Right kidney (tissue), 1 donor: ENCODE measurements around the gene MYBBP1A.

ENCODE experiments used
- DNase-seq: peaks from one replicate; pipeline ENCODE4 v3.0.0-alpha.2; 2016

MYBBP1A gene

DNA sequence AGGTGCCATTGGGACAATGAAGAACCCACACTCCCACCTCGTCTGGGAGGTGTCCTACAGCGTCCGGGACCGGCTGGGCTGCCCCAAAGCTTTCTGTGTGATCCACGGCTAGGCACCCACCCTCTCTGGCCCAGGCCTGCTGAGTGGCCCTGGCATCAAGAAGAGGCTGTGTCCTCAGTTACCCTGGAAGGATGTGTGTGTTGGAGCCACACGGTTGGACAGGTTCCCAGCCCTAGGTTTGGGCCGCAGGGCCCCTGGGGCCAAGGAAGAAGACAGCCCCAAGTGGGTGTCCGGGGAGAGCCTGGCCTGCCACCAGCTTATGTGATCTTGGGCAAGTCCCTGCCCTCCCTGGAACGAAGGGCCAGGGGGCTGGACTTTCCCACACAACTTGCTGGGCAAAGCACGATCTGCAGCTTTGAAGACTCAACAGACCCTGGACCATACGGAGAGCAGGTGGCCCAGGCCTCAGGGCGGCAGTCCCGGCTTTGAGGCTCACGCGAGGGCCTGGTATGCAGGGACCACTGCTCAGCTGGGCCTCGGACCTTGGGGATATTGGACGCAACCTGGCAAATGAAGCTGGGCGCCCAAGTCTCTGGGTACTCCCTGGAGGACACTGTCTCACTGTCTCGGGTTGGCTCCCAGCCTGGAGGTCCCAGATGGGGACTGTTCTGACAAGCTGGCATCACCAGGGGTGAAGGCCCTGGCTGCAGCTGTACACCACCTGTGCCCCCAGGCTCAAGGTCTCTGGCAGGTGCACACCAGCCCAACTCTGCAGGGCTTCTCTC lies 17.5 kb downstream of the MYBBP1A start:
- DNase-seq = no peak

DNA sequence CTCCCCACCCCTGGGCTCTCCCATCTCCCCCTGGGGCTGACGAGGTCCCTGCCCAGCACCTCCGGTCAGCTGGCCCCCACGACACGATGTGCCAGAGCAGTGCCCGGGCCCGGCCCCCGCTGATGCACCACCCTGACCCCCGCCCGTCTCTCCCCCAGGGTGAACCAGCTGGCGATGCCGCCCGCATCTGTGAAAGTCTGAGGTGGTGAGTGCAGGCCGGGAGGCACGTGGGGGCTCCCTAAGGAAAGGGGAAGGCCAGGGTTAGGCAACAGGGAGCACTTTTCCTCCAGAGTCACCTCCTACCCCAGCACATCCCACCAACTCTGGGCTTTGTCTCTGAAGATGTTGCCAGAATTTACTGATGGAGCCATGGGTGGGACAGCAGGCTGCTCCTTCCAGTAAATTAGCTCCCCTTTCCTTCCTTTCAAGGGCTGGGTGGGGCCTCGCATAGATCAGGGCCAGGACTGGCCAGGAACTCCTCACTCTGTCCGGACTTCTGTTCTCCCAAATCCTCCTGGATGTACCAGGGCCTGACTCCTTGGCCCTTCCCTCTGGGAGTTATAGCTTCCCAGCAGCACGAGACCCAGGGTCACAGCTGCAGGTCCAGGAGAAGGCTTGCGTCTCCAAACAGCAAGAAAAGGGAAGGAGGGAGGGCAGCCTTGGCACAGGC lies 18.3 kb downstream of the MYBBP1A start:
- DNase-seq = peak; percentile 13

DNA sequence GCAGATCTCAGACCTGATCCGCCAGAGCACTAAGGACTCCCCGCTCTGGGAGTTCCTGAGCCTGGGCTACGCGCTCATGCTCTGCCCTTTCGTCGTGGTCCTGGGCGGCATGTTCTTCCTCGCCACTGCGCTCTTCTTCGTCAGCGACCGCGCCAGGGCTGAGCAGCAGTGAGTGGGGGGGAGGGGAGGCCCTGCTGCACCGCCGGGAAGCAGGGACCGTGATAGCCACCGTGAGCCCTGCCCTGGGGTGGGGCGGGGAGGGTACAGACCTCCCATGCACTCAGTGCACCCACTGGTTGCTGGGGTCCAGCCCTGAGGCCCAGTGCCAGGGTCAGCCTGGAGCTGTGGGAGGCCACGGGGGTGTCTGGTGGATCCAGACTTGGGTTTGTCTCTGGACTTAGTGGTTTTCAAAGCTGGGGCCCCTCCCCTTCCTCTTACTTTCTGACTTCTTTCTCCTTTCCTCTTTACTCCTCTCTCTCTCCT lies 18.9 kb downstream of the MYBBP1A start:
- DNase-seq = peak; percentile 50

DNA sequence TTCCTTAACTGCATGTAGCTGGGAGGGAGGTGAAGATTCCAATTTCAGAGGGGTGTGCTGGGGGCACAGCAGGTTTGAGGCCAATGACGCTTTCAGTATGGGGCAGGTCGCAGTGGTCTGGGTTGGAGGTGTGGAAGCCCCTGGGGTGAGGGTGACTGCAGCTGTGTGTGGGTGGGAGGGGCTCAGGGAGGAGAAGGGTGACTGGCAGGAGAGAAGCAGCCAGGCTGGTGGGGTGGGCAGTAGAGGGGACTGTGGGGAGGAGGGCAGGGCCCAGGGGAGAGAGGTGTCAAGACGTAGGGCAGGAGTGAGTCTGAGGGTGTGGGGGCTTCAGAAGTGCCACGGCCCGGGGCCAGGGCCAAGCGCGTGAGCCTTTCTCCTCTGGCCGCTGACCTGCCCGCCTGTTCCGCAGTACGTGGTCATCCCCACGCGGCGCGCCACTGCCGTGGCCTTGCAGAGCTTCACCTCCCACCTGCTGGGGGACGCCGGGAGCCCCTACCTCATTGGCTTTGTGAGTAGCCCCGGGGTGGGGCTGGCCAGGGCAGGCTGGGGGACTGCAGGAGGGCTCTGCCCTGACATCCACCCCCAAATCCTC lies 19.4 kb downstream of the MYBBP1A start:
- DNase-seq = no peak

DNA sequence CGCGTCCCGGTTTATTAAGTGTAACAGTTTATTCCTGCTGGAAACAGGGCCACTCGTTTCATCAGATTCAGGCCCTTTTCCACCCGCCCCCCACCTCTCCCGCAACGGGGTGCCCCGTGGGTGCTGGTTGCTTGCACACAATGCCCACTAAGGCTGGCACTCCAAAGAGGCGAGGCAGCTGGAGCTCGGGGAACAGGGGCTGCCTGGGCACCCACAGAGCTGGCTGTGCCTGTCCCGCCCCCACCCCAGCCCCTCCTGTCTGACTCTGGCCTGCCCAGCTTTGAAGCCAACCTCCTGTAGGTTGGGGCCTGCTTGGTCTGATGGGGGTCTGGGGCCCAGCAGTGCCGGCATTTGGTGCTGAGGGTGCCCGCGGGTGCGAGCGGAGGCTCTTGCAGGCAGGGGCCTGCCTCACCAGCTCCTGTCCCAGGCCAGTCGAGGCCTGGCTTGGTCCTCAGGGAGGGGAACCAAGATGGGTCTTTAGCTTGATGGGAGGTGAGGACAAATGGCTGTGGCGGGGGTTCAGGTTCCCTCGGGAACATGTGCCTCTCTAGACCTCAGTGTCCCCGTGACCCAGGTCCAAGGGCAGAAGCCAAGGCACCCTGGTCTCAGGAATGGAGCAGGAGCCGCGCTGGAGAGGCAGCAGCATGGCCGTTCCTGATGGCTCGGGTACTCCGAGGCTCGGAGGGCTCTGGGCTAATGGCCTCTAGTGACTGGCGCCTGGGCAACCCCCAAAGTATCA lies 20.1 kb downstream of the MYBBP1A start:
- peak; percentile 36 for DNase-seq

DNA sequence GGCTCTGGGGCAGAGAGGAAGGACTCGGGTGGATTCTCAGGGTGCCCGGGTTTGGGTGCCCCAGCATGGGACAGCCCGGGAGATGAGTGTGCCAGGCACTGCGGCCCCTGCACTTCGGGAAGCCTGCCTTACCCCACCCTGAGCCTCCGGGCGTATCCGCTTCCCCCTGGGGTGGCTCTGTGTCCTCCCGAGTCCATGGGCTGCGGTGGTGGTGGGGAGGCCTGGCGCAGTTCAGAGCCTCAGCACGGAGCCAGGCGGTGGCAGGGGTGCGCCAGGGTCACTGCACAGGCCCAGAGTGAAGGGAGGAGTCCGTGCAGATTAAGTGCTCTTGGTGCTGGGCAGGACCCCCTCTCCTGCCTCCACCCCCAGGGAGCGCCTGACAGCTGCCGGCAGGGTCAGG lies 20.7 kb downstream of the MYBBP1A start:
- DNase-seq = peak; percentile 14

DNA sequence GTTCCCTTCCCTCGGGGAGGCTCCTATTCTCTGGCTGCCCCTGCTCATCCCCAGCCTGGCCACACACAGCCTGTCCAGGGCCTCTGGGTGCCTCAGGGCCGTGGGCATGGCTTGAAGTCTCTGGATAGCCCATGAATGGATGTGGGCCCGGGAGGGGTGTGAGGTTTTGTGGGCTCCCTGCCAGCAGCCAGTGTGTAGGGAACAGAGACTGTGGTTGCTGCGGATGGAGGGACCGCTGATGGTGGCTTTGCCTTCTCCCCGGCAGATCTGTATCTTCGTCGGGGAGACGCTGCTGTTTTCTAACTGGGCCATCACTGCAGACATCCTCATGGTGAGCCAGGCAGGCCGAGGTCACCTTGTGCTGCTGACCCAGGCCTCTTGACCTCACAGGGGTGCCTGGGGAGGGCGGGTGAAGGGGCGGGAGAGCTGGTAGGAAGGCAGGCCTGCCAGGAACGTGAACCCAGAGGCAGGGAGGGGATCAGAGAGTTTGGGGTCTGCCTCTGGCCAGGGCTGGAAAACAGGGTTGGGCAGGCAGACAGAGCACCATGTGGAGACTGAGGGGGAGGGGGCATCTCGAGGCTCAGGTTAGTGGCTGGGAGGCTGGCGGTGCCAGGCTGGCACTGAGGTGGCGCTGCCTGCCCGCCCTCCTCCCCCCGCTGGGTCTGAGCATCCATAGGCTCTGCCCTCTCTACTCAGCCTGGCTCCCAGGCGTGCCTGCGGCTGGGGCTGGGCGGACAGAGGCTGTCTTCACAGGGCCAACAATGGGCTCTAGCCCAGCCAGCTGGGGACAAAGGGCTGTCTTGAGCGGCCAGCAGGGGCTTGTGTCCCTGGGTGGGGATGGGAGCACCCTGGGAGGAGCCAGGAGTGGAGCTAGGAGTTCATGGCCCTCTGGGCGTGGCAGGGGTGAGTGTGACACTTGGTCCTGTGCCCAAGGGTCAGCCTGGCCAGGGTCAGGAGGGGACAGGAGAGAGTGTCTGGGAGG lies 21.4 kb downstream of the MYBBP1A start:
- peak; percentile 36 for DNase-seq

DNA sequence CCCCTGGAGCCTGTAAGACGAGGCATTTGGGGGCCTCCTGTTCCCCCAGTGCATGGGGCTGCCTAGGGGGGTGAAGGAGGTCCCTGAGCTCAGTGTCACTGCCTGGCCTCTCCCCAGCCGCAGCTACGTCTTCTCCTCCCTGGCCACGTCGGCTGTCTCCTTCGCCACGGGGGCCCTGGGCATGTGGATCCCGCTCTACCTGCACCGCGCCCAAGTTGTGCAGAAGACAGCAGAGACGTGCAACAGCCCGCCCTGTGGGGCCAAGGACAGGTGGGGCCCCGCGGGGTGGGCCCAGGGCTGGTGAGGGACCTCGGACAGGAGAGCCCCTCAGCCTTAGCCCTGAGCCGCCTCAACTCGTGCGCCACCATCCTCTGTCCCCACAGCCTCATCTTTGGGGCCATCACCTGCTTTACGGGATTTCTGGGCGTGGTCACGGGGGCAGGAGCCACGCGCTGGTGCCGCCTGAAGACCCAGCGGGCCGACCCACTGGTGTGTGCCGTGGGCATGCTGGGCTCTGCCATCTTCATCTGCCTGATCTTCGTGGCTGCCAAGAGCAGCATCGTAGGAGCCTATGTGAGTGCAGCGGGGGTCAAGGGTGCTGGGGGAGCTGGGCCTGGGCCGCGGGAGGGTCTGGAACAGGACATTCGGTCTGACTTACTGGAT lies 22.2 kb downstream of the MYBBP1A start:
- no peak for DNase-seq

DNA sequence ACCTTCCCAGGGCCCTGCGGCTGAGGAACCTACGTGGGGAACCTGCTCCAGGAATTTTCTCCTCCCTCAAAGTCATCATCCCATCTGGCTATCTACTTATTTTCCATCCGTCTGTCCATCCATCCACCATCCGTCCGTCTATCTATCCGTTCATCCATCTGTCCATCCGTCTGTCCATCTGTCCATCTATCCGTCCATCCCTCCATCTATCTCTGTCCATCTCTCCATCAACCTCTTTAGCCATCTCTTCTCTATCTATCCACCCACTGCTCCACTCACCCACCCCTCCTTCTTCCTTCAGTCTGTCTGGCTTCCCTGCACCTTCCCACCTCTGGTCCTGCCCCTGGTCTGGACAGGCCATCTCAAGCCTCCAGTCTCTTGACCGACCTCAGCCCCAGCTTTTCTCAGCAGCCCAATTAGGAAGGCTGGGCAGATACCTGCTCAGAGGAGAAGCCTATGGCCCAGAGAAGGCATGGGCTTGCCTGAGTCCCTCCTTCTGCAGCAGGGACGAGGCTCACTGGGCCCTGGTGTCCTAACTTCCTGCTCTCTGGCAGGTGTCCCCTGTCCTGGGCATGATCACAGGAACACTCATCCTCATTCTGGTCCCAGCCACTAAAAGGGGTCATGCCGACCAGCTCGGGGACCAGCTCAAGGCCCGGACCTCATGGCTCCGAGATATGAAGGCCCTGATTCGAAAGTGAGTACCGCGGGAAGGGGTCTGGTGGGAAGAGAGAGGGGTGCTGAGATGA lies 23.0 kb downstream of the MYBBP1A start:
- no peak for DNase-seq

DNA sequence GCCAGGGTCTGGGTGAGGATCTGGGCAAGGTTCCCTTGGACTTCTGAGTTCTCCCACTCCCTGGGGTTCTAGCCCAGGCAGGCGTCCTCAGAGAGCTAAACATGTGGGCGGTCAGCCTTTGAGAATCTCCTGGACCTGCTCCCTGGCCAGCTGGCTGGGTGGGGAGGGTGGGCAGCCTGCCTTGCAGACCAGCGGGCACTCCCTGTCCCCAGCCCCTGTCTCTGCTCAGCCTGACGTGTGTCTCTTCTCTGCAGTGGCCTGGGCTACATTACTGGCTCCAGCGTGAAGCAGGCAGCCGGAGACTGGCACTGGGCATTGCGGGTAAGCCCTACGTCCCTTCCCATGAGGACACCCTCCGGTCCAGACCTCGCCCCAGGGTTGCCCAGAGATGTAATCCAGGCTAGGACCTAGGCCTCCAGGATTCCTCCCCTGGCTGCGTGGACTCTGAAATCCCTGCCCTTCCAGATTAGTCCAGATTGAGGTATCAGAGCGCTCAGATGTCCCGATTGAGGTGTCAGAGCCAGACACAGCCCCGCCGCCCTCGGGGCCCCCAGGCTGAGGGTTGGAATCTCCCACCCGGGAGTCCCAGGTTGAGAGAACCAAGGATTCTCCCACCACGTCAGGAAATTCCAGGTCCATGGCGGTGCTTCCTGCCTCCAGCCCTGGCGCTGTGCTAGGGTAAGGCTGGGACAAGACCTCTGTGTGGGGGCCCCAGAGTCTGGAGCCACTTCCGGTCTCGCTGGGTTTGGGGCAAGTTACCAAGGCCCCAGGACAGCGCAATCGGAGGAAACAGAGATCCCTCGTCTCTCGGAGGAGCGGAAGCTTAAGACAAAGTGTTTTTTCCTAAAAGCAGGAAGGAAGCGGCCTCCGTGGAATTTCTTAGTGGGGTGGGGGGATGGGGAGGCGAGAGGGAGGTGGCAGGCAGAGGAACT lies 24.1 kb downstream of the MYBBP1A start:
- peak; percentile 14 for DNase-seq

DNA sequence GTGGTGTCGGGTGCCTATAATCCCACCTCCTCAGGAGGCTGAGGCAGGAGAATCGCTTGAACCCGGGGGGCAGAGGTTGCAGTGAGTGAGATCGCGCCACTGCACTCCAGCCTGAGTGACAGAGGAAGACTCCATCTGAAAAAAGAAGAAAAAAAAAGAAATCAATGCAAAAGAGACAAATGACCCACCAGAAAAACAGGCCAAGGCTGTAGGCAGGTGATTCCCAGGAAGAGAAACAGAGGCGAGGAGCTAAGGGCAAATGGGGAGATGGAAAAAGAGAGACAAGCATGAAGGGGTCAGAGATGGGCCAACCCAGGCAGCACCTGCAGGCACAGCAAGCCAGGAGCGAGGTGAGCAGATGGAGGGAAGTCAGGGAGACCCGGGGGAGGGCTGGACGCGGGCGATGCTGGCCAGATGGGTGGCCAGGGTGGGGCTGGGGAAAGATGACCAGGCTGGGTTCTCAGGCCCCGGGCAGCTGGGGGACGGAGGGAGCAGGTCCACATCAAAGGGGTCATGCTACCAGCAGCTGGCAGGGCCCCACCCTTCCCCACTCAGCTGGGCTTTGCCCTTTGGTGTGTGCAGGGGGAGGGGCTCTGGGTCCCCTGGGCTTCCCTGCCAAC lies 25.5 kb downstream of the MYBBP1A start:
- no peak for DNase-seq

DNA sequence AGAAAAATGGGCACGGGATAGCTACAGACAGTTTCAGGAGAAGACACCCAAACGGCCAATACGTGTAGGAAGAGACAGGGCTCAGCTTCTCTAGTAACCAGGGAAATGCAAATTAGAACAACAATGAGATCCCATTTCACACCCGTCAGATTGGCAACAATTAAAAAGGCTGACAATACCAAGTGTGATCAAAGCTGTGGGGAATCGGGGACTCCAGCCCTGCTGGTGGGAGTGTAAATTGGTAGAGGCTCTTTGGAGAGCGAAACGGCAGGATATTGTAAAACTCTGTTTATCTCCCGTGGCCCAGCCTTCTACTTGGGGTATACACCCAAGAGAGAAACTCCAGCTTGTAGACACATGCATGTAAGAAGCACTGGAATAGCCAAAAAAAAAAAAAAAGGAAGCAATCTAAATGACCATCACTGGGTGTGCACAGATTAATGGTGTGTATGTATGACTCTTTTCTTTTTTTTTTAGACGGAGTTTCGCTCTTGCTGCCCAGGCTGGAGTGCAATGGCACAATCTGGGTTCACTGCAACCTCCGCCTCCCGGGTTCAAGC lies 27.5 kb downstream of the MYBBP1A start:
- DNase-seq = no peak

DNA sequence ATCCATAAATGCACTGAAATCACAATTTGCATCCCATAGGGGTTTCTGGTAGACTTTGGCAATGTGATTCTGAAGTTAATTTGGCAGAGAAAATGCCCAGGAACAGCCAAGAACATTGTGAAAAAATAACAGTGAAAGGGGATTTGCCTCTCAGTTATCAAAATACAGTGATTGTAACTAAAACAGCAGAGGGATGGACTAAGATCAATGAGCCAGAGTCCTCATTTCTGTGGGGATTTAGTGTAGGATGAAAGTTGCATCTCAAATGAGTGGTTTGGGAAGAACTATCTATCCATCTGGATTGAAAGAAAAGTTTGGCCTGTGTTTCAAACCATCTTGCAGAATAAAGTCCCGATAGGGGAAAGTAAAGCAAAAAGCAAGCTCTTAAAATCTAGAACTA lies 28.1 kb downstream of the MYBBP1A start:
- no peak for DNase-seq

DNA sequence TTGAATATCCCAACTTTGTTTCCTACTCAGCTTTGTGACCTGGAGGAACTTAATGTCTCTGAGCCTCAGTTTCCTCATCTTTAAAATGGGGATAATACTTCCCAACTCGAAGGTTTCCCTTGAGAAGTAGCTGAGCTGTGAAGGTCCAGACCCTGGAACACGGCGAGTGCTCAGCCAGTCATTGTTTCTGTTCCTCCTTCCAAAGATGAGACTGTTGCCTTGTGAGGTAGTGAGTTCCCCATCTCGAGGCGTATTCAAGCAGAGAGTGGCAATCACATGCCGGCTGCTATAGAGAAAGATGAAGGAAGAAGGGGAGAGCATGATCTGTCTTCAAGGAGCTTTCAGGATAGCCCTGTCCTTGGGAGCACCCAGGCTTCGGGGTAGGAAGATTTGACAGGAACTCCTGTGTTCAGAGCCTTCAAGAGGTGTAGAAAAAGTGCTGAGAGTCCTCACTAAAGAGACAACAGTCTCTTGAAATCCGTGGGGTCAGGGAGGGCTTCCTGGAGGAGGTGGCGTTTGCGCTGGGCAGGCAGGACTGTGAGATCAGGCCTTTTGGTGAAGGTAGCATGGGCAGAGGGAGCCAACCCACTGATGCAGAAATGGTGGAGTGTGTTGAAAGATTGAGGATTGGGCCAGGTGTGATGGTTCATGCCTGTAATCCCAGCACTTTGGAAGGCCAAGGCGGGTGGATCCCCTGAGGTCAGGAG lies 29.3 kb downstream of the MYBBP1A start:
- no peak for DNase-seq

DNA sequence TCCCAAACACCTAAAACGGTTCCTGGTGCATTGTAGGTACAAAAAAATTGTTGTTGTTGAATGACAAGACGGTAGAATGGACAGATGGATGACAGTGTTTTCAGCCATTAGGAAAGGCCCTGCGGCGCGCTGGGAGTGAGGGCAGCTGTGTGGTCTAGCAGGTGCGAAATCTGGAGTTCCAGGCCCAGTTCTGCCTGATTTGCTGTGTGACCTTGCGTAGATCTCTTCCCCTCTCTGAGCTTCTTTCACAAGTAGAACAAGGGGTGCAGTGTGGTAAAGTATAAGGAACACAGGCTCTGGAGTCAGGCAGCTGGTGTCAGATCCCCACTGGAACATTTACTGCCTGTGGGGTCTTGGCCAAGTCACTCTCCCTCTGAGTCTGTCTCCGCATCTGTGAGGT lies 31.2 kb downstream of the MYBBP1A start:
- DNase-seq = no peak

DNA sequence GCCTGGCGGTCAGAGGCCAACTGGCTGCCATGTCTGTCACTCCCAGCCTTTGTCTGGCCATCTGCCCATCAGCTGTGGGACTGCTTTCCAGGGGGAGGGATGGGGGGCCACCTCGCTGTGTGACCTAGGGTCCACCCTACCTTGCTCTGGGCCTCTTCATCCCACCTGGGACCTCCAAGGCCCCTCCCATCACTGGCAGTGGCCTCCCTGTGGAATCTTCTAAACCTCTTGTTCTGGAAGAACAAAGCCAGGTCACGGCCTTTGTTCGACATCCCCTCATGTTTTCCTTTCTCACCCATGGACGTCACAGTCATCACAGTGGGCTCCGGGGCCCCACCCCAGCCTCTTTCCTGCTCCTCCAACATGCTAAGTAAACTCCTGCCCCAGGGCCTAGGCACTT lies 32.5 kb downstream of the MYBBP1A start:
- no peak for DNase-seq

DNA sequence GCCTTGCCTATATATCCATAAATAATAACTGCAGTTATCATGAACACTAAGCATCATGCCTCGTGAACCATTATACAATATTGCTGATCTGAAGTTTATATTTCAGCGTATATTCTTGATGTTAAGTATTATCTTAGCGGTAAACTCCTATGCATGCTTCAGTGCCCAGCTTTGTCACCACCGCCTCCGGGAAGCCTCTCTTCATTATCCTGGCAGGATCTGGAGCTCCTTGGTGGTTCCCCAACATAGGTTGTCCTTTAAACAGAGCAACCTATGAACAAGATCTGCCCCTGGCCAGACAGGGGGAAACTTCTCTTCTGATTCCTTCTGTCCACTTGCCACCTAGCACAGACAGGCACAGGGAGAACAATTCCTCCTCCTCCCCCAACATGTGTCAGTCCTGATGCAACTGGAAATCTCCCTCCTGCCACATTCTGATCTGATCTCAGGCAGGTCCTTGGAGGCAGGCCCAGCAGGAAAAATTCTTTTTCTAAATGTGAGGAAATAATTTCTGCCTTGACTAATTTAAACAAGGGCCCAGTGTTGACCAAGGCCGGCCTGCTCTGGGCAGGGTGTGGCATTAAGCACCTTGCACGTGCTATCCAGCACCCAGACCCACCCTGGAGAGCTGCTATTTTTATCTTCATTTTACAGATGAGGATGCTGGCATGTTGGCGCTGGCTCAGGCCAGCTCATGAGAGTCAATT lies 34.1 kb downstream of the MYBBP1A start:
- DNase-seq = no peak
